NCI-H1105 treated with DMSO at 0.1 percent for 48 hours (cell line): ENCODE measurements around the gene GMCL2.

Experiments
- DNase-seq: peaks from one replicate; lab custom pipeline; 2025; lab: John Stamatoyannopoulos, UW

The GMCL2 gene

GRCh38 chr5:178137991-178138390 is 49.2 kb downstream of the GMCL2 start:
- DNase-seq: no peak

- DNase-seq: no peak
These were observed 50.2 kb downstream of the GMCL2 start for GRCh38 chr5:178136990-178137389.
